Calu3 (cell line): ENCODE results near the gene PRKCA. TPM values are rescaled to one million over a fixed set of nuclear protein-coding genes. Genes with fewer than 3 reads are reported as not detected.

Experiments
- BruUV-seq: library from RNA; stranded (reverse); fragments of 400-500 nt; replicated peaks from 2 replicates; lab custom pipeline; 2021; lab: Mats Ljungman, UMichigan
- CTCF ChIA-PET: fragments of 300-600 bp; sonication (Branson Sonifier 250); formaldehyde crosslinking; loops from one replicate; lab custom pipeline; 2022; ENCODE audit warnings: antibody characterized with exemption; lab: Charles Lee
- DNase-seq: peaks from one replicate; pipeline ENCODE4 v3.0.0; 2022
- H3K27ac Mint-ChIP-seq: one replicate; pipeline ENCODE4 v1.8.0; 2022; ENCODE audit warnings: mixed read lengths; ENCODE audit not compliant: unreplicated experiment
- H3K27me3 Mint-ChIP-seq: one replicate; pipeline ENCODE4 v1.8.0; 2022; ENCODE audit warnings: mixed read lengths; ENCODE audit not compliant: unreplicated experiment
- H3K36me3 Mint-ChIP-seq: one replicate; pipeline ENCODE4 v1.8.0; 2022; ENCODE audit warnings: mild to moderate bottlenecking, moderate library complexity, mixed read lengths; ENCODE audit not compliant: insufficient read depth, unreplicated experiment
- H3K4me1 Mint-ChIP-seq: one replicate; pipeline ENCODE4 v1.8.0; 2022; ENCODE audit warnings: mild to moderate bottlenecking, low read depth, mixed read lengths; ENCODE audit not compliant: unreplicated experiment
- H3K4me3 Mint-ChIP-seq: one replicate; pipeline ENCODE4 v1.8.0; 2022; ENCODE audit warnings: mild to moderate bottlenecking, low read depth, moderate library complexity, mixed read lengths; ENCODE audit not compliant: unreplicated experiment
- H3K9me3 Mint-ChIP-seq: one replicate; pipeline ENCODE4 v1.8.0; 2022; ENCODE audit warnings: low read depth, mixed read lengths; ENCODE audit not compliant: unreplicated experiment
- intact Hi-C: fragments of 100-400 bp; cut with micrococcal nuclease; formaldehyde crosslinking; loops from one replicate; pipeline ENCODE4 v1.10.0; 2022; ENCODE audit not compliant: unreplicated experiment
- total RNA-seq: library from RNA; stranded (reverse); gene quantifications from 2 replicates; pipeline ENCODE4 v1.2.3, GENCODE V29; 2022
- TF ChIP-seq, protein P1 (sequence below): fragments of 200-600 bp; IDR thresholded peaks from one replicate; pipeline ENCODE4 v1.8.0; 2022; ENCODE audit warnings: antibody characterized with exemption; ENCODE audit not compliant: unreplicated experiment

Gene PRKCA
- total RNA-seq, 1 experiment from 2014 or later: 126 TPM

DNA sequence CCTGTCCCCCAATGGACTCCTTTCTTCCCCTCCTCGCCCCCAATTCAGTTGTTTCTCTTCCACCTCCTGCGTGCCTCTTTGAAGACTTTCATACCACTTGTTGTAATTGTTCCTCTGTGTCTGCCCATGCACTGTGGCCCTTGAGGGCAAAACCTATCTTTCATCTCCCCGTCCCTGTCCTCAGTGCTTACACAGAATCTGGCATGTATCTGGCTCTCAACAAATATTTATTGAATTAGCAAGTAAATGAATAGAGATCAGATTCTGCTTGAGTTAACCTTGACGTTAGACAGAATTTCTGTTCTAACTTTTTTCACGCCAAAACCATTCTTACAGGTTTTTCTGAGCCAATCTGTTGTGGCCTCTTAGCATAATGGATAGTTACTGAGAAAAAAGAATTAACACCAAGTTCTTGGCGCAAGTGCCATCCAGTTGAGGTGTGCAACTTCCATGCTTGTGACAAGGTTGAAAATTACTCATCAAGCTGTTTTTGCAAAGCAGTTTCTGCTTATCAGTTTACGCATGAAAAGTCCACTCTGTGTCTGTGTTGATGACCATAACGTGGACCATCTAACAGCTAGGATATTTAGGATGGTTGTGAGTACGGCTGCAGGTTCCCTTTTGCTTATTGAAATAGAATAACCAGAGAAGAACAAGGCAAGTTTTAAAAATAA is 215.1 kb downstream of the PRKCA start:
- Mint-ChIP-seq H3K4me3 (no peak overlapping the region), H3K27me3 (no peaks in the 10 kb centered on the region), H3K4me1 (peaks cover 15% of the 10 kb centered on the region), H3K27ac (no peak overlapping the region), H3K9me3 (no peaks in the 10 kb centered on the region), H3K36me3 (peaks cover 23% of the 10 kb centered on the region)
- no TSS peak for BruUV-seq
- no peak for DNase-seq
- TF ChIP-seq, protein P1, sequence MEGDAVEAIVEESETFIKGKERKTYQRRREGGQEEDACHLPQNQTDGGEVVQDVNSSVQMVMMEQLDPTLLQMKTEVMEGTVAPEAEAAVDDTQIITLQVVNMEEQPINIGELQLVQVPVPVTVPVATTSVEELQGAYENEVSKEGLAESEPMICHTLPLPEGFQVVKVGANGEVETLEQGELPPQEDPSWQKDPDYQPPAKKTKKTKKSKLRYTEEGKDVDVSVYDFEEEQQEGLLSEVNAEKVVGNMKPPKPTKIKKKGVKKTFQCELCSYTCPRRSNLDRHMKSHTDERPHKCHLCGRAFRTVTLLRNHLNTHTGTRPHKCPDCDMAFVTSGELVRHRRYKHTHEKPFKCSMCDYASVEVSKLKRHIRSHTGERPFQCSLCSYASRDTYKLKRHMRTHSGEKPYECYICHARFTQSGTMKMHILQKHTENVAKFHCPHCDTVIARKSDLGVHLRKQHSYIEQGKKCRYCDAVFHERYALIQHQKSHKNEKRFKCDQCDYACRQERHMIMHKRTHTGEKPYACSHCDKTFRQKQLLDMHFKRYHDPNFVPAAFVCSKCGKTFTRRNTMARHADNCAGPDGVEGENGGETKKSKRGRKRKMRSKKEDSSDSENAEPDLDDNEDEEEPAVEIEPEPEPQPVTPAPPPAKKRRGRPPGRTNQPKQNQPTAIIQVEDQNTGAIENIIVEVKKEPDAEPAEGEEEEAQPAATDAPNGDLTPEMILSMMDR: no peak
- CTCF ChIA-PET: no interaction called here
- intact Hi-C loops: no loop called here

DNA sequence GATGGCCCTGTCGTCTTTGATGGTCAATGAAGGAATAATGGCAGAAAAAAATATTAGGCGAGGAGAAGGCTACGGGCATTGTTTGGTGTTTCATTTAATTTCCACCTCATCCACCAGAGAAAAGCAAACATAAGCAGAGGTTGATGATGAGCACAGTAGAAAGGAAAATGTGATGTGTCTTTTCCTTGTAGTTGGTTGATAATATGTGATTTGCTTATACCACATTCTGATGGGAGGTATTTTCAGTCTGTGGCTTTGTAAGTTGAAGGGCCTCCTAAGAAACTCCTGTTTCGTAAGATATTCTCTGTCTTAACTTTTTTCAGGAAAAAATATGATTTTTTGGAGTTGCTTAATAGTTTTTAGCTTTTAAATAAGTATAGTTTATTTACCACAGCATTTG is 215.7 kb downstream of the PRKCA start:
- intact Hi-C loops: no loop called here
- DNase-seq: no peak
- H3K36me3 Mint-ChIP-seq: peaks cover 18% of the 10 kb centered on the region
- CTCF ChIA-PET: no interaction called here
- H3K27me3 Mint-ChIP-seq: no peaks in the 10 kb centered on the region
- H3K4me3 Mint-ChIP-seq: no peak overlapping the region
- no peak overlapping the region for H3K27ac Mint-ChIP-seq
- H3K4me1 Mint-ChIP-seq: peaks cover 22% of the 10 kb centered on the region
- no peaks in the 10 kb centered on the region for H3K9me3 Mint-ChIP-seq
- TF ChIP-seq, protein P1: no peak
- BruUV-seq: no TSS peak

DNA sequence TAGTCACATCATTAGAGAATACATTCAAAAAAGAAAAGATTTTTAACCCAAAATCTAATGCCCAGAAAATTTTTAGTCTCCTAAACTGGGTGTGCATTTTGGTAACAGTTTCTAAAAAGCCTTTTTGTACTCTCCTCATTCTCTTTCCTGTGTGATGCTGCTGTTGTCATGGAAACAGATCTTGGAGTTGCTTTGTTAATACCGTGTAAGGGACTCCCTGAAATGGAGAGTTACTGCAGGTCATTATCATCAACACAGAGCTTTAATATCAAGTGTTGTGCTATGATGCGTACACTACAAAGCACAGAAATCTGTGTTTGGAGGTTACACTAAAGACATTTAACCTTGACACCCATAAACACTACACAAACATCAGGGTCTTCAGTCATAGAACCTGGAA is 216.3 kb downstream of the PRKCA start:
- no peak overlapping the region for H3K4me3 Mint-ChIP-seq
- intact Hi-C loops: no loop called here
- CTCF ChIA-PET: interaction anchor here (1.1 kb wide), 1 partner anchor 104 kb away, joined by 3 read pairs; no protein-coding TSS in a partner anchor
- TF ChIP-seq, protein P1: no peak
- BruUV-seq: no TSS peak
- no peaks in the 10 kb centered on the region for H3K9me3 Mint-ChIP-seq
- H3K27ac Mint-ChIP-seq: no peak overlapping the region
- H3K36me3 Mint-ChIP-seq: peaks cover 18% of the 10 kb centered on the region
- H3K27me3 Mint-ChIP-seq: no peaks in the 10 kb centered on the region
- DNase-seq: no peak
- H3K4me1 Mint-ChIP-seq: peaks cover 25% of the 10 kb centered on the region

DNA sequence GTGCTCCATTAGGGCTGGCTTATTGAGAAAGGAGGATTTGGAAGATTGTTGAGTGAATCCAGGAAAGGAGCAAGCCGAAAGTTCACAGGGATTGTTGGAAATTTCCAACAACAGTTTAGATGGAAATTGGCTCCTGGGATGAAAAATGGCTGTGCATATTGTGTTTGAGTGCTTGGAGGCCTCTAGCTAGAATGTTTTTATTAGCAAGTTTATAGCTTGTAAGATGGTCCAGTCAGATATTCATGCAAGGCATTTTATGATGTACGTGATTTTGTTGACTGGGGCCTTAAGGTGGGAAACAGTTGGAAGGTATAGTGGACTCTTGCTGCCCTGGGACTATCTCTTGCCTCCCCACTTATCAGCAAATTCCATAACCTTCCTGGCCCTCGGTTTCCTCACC is 216.7 kb downstream of the PRKCA start:
- CTCF ChIA-PET: interaction anchor here (0.7 to 1.1 kb wide), 3 partner anchors 22 to 1705 kb away, joined by 3 to 4 read pairs (median 3); no protein-coding TSS in a partner anchor
- DNase-seq: no peak
- TF ChIP-seq, protein P1: no peak
- intact Hi-C loops: no loop called here
- no TSS peak for BruUV-seq
- Mint-ChIP-seq H3K36me3 (peaks cover 18% of the 10 kb centered on the region), H3K27ac (no peak overlapping the region), H3K4me1 (peaks cover 25% of the 10 kb centered on the region), H3K9me3 (no peaks in the 10 kb centered on the region), H3K4me3 (no peak overlapping the region), H3K27me3 (no peaks in the 10 kb centered on the region)
